Neutrophil (primary cell): Measurements from ENCODE around the gene FOLR1.
A peak's percentile ranks its signal among the peaks of the same experiment; 100 is the strongest.

ENCODE experiments used
- H3K27ac ChIP-seq: fragments of 200-600 bp; sonication (generic); 2 replicates; pipeline ENCODE4 v1.5.1; 2016; ENCODE audit warnings: mild to moderate bottlenecking, moderate library complexity
- H3K27me3 ChIP-seq: fragments of 200-600 bp; sonication (generic); 2 replicates; pipeline ENCODE4 v1.6.0; 2016; ENCODE audit warnings: mild to moderate bottlenecking
- H3K36me3 ChIP-seq: fragments of 200-600 bp; sonication (generic); 2 replicates; pipeline ENCODE4 v1.5.1; 2017
- H3K4me1 ChIP-seq, 2 experiments: fragments of 200-600 bp in 1 of 2; sonication (generic) in 1 of 2; 1 replicate in 1 of 2; 2 replicates in 1 of 2; pipeline versions ENCODE4 v1.5.1 to v1.6.1; 2013 to 2016; ENCODE audit warnings: low read depth in 1 of 2, low read length in 1 of 2, mild to moderate bottlenecking in 1 of 2, moderate library complexity in 1 of 2; ENCODE audit not compliant: control insufficient read depth in 1 of 2, insufficient read depth in 1 of 2
- H3K4me3 ChIP-seq, 2 experiments: fragments of 200-600 bp in 1 of 2; sonication (generic) in 1 of 2; 1 replicate in 1 of 2; 2 replicates in 1 of 2; pipeline ENCODE4 v1.5.1; 2013 to 2016; ENCODE audit warnings: low read depth in 1 of 2, low read length in 1 of 2, mild to moderate bottlenecking in 1 of 2, moderate library complexity in 1 of 2
- H3K9me3 ChIP-seq: fragments of 200-600 bp; sonication (generic); 2 replicates; pipeline ENCODE4 v1.5.1; 2016
- CTCF ChIP-seq: fragments of 200-600 bp; sonication (generic); IDR thresholded peaks from 2 replicates; pipeline ENCODE4 v1.5.1; 2016; ENCODE audit warnings: antibody characterized with exemption

The FOLR1 gene

GRCh38 chr11:72217841-72218240, 25.9 kb downstream of the FOLR1 start:
- Histone ChIP-seq H3K4me3 (no peak overlapping the region), H3K9me3 (no peaks in the 10 kb centered on the region), H3K27me3 (no peaks in the 10 kb centered on the region), H3K36me3 (no peaks in the 10 kb centered on the region), H3K27ac (peak overlapping the region; percentile 39), H3K4me1 (peaks cover 12 to 26% of the 10 kb centered on the region in 2 experiments)
- TF ChIP-seq CTCF, result no peak

GRCh38 chr11:72218251-72218745, 26.4 kb downstream of the FOLR1 start:
- Histone ChIP-seq H3K4me1 (peaks cover 14 to 27% of the 10 kb centered on the region in 2 experiments), H3K9me3 (no peaks in the 10 kb centered on the region), H3K27ac (peak overlapping the region; percentile 39), H3K36me3 (no peaks in the 10 kb centered on the region), H3K27me3 (no peaks in the 10 kb centered on the region), H3K4me3 (no peak overlapping the region)
- no peak for TF ChIP-seq CTCF

- H3K4me3 ChIP-seq, result no peak overlapping the region
- no peak for TF ChIP-seq CTCF
- H3K4me1 ChIP-seq, result peaks cover 23 to 36% of the 10 kb centered on the region in 2 experiments
- H3K27me3 ChIP-seq, result no peaks in the 10 kb centered on the region
- H3K9me3 ChIP-seq, result no peaks in the 10 kb centered on the region
- H3K36me3 ChIP-seq, result no peaks in the 10 kb centered on the region
- H3K27ac ChIP-seq, result no peak overlapping the region
Observed at GRCh38 chr11:72220696-72221363, 28.9 kb downstream of the FOLR1 start.

GRCh38 chr11:72221386-72222075, 29.6 kb downstream of the FOLR1 start:
- H3K27ac ChIP-seq, result peak overlapping the region; percentile 95
- no peak for TF ChIP-seq CTCF
- no peaks in the 10 kb centered on the region for H3K9me3 ChIP-seq
- H3K27me3 ChIP-seq, result no peaks in the 10 kb centered on the region
- no peak overlapping the region for H3K4me3 ChIP-seq
- H3K4me1 ChIP-seq, result peaks cover 23 to 36% of the 10 kb centered on the region in 2 experiments
- H3K36me3 ChIP-seq, result no peaks in the 10 kb centered on the region

GRCh38 chr11:72222106-72222891, 30.4 kb downstream of the FOLR1 start:
- H3K27me3 ChIP-seq, result no peaks in the 10 kb centered on the region
- H3K4me3 ChIP-seq, result peak overlapping the region; percentile 82 to 98
- peak overlapping the region; percentile 95 for H3K27ac ChIP-seq
- TF ChIP-seq CTCF, result no peak
- peaks cover 7% of the 10 kb centered on the region for H3K36me3 ChIP-seq
- H3K9me3 ChIP-seq, result no peaks in the 10 kb centered on the region
- H3K4me1 ChIP-seq, result peaks cover 23 to 36% of the 10 kb centered on the region in 2 experiments
